Skeletal muscle cell (primary cell): ENCODE data around the gene HOXA6.

ENCODE experiments used
- DNase-seq: peaks from one replicate; pipeline ENCODE4 v3.0.0-alpha.2; 2010; ENCODE audit warnings: low read depth
- H3K4me3 ChIP-seq: 2 replicates; pipeline ENCODE4 v1.5.1; 2011; ENCODE audit warnings: low read depth, mild to moderate bottlenecking, control low read depth, low read length, moderate library complexity

Gene HOXA6

DNA sequence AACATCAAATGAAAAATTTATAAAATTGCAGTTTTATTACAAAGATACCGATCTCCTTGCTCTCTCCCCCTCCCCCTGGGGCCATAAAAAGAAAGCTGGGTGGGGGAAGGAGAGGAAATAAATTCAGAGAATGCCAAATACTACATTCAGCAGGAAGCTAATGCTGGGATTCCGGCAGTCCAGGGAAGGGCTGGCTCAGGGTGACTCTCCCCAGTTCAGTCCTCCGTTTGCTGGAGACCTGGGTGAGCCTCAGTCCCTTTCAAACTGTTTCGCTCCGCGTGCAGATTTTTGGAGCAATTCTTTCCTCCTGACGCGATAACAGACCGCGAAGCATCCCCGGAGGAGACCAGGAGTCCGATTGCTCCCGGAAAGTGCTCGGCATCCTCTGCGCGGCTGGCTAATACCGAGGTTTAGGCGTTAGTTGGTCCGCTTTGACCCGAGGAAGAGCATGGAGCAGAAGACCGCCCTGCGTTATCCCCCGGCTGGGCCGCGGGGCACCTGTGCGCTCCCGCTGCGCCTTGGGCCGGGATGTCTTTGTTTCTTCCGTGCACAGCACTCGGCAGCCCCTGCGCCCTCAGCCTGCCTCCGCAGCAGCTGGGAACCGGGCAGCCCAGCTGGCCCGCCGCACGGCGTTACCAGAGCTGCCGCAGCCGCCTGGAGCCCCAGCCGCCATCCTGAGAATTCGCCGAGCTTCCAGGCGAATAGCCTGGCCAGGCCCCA lies 41.2 kb downstream of the HOXA6 start:
- H3K4me3 ChIP-seq, result no peak overlapping the region
- DNase-seq, result no peak

DNA sequence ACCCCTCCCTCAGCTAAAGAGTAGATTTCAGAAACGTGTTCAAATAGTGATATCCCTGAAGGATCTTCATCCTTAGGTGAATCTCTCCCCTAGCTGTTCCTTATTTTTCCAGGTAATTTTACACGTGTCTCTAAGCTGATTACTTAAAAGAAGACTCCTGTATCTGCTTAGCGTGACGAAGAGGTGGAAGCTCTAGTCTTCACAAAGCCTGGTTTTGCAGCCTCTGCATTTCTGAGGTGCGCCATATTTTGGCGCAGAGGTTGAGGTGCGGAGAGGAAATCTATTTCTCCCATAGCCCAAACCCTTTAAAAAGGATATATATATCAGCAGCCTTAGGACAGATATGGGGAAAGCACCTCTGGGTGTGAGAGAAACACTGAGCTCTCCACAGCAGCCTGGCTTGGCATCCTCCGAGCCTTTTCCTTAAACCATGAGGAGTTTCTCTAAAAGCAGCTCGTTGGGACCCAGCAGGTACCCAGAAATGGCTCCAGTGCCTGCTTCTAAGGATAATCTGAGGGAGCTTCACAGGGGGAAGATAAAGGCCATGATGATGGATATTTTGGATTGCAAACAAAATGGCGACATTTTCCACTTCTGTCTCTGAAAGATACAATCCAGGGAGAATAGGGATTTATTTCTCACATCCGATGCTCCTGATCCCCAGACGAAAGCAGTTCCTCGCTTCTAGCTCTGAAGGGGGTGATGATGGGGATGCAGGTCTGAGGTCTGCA lies 42.1 kb downstream of the HOXA6 start:
- DNase-seq, result no peak
- no peak overlapping the region for H3K4me3 ChIP-seq

DNA sequence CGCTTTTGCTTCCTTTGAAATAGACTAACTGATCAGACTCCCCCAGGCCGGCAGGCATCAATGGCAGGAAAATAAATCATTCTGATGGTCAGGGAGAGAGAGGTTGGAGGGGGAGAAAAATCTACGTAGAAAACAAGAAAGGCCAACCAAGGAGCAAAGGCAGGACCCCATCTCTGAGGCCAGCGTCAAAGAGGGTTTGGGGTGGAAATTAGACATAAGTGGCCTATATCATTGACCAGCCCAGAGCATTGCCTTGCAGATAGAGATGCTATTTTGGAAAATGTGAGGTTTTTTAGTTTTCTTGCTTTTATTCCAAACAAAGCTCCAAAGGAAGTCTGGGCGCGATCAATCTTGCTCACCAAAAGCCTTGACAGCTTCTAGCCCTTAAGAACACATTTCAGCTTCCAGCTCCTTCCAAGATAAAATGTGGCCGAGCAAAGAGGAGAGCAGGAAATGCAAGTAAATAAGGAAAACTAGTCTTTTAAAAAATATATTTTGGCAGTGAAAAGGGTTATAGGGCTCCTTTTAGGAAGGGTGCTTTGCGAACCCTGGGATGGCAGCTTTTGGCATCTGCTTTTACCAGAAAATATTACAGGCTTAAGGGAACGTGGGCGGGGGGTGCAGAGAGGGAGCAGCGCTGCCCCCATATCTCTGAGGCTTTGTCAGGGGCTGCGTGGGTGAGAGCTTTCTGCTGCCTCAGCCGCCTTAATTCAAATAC lies 43.1 kb downstream of the HOXA6 start:
- H3K4me3 ChIP-seq, result no peak overlapping the region
- no peak for DNase-seq

DNA sequence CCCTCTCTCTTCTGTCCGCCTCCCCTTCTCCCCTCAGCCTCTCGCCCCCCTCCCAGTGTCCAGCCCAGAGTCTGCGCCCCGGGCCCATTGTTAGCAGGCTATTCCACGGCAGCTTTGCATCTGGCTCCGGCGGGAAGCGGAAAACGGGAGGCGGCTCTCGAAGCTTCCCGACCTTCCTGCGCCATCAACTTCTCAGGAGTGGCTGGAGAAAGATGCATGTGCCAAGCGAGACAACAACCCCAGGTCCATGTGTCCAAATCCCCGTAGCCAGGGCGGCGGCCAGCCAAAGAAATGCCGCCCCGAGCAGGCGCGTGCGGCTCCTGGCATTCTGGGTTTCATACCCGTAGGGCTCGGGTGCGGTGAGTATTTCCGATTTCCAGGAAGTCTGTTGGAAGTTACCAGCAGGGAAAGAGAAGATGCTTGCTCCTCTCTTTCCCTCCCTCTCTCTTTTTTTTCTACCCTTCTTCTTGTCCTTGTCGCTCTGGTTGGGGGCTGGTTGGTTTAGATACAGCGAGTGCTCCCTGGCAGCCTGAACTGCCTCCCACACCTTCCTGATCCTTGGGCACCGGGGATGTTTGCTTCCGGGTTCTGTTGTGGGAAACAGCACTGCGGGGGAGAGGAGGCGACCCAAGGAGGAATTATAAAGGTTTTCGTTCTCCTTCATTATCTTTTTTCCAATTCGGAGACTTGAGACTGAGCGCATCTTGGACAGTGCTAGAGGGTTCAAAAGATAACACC lies 43.9 kb downstream of the HOXA6 start:
- no peak for DNase-seq
- no peak overlapping the region for H3K4me3 ChIP-seq

DNA sequence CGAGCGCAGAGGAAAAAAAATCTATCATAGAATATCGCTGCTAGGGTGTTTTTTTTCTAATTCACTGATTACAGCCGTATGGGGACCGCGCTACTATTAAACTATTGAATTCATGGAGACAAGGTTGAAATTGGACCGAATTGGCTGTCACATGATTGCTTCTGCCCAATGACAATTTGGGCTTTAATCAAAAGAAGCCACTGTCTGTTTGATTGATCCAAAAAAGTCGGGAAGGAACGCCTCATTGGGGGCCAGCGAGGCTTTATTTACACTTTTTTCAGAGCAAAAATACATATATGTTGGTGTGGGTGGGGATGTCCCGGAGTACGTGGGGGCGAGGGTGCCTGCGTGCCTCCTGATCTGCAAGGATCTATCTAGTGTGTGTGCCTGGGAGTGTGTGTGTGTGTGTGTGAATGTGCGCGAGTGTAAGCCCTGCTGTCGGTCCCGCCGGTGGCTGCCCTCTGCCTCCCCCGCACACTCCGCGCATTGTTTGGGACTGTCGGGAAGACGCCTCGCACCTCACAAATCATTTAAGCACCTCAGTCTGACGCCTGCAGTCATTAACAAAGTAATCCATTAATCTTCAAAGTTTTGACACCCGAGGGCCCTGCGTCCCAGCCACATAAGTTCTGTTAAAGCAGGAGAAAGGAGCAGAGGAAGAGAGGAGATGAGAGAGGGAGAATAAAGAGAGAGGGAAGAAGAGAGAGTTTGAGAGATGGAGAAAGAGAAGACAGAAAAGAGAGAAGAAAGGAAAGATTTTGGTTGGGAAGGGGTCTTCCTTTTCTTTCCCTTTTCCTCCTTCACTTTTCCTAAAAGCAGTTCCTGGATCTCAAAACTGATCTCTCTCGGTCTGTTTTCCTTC lies 44.8 kb downstream of the HOXA6 start, which contains the start of gene HOXA2:
HOXA2 (minus strand) TSS at position 103 of the 862 bp plus-strand sequence. CDS start 183 bp downstream, outside the sequence.
- DNase-seq, result no peak
- no peak within 1 kb of the TSS for H3K4me3 ChIP-seq

DNA sequence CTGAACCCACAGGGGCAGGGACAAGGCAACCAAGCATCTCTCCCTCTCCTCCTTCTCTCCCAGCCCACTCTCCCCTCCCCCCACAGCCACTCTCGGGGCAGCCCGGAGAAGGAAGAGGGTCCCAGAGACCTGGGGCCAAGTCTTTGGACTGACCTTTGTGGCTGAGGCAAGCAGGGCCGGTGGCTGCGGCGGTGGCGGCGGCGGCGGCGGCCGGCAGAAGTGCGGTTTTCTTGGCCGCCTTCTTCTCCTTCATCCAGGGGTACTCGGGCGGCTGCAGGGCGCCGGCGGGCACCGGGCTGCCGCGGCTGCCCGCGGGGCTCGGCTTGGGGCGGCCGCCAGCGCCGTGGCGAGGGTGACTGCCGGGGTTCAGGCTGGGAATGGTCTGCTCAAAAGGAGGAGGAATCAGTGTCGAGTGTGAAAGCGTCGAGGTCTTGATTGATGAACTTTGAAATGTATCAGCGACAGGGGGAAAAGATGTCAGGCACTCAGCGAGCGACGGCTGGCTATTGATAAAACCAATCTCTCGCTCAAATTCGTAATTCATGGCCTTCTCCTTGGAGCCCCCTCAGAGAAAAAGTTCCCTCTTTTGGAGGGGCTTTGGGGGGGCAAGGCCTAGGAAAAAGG lies 45.5 kb downstream of the HOXA6 start:
- DNase-seq, result no peak
- H3K4me3 ChIP-seq, result no peak overlapping the region

DNA sequence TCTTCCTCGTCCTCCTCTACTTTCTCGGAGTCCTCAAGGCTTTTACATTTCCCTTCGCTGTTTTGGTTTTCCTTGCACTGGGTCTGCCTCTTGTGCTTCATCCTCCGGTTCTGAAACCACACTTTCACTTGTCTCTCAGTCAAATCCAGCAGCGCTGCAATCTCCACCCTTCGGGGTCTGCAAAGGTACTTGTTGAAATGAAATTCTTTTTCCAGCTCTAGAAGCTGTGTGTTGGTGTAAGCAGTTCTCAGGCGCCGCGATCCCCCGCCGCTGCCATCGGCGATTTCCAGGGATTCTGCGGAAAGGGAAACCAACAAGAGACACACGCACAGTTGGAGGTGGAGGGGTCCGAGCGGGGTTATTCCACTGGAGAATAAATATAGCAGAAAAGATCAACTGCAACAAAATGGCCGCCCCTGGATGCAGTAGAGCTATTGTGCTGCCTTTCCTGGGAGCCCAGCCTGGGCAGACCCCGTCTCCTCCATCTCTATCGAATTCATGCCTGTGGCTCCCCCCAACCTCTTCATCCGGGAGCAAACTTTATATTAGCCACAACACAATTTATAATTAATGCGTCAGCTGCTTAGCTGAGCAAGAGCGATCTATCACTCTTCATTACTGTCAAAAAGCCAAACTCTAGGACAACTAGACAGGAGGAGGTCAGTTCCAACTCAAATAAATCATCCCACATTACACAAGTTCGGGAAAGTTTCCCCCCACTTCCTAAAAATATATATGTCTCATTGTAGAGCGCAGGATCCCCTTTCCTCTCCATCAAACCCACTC lies 46.2 kb downstream of the HOXA6 start:
- H3K4me3 ChIP-seq, result no peak overlapping the region
- no peak for DNase-seq

DNA sequence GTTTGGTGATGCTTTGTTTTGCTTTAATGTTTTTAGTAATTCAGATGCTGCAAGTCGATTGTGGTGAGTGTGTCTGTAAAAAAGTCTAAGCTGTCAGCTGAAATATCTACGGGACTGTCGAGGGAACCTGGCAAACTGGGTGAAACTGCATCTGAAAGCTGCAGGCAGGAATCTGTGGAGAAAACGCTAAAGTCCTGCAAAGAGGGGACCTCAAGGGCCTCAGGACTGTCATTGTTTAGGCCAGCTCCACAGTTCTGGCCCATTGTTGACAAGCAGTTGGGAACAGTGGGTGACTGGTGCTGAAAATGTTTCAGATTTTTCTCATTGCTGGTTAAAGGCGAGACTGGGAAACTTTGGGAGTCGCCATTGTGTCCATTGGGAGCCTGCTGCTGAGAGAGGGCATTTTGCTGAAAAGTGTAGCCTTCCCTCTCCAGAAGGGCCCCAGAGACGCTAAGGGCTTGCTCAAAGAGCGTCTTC lies 46.8 kb downstream of the HOXA6 start:
- DNase-seq, result no peak

DNA sequence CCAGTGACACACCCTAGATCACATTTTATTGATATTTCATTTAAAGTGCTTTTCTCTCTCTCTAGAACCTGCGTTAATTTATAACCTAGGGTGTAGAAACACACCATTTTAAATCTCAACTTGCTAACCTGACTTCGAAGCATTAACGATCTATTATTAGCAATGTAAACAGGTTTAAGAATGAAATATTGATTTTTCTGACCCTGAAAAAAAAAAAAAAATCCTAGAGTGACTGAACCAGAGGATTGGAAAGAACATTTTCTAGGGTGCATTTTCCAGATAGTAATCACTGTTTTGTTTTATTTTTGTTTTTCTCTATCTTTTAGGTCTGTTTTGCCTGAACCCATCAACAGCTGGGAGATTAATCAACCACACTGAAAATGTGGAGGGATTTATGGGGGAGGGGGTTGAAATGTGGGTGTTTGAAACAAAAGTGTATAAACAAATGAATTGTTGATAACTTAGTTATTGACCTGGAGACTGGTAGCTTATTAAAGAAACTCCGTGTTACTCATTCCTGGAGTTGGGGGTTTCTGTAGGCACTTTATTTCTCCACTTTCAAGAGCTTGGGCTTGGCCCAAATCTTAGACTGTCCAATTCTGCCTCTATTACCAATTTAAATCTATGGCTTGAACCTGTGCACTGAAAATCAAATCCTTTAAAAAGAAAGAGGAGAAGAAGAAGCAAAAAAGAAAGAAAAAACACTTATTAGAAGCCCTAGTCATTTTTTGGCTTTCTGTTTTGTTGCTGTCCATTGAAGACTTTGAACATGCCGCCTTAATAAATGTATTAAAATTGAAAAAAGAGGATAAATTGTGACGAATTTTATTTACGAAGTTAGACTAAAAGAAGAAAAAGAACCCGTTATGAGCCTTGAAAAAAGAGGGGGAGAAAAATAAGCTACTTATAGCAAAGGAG lies 47.9 kb downstream of the HOXA6 start:
- no peak overlapping the region for H3K4me3 ChIP-seq
- no peak for DNase-seq

More for the DNA sequence above, 46.8 kb downstream of the HOXA6 start:
- H3K4me3 ChIP-seq, result no peak overlapping the region

DNA sequence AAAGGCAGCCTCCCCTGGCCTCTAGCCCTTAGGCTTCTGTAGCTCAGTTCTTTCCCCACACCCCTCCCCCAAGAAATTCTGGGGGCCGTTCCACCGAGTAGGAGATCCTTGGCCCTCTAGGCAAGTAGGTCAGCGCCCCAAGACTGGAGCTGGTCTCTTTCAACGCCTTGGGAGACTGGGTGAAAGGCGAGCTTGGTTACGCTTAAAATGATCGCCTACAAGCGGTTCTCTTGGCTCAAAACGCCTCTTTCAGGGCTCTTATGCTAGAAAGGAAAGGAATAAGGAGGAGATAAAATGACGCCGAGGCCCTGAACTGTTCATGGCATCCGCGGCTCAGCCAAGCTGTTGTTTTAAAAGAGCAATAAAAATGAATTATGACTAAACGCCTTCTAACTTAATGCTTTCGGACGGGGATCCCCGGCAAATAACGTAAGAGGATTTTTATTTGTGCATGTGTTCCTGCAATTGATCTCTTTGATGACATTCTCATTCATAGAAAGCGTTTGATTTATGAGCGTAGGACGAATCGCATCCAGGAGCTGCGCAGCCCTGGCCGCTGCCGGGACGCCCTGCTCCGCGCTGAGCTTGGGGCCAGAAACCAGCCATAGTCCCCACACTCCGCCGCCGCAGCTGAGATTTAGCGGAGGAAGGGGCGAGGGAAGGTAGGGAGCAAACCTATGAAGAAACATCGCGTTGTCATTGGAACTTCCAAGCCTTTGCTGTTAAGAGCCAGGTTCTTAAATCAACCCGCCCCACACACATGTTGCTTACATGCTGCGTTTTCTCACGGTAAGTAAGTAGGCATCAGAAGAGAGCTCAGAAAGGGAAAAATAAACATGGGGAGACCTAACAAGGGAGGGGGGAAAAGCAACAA lies 48.8 kb downstream of the HOXA6 start:
- no peak for DNase-seq
- H3K4me3 ChIP-seq, result peak overlapping the region; percentile 89

DNA sequence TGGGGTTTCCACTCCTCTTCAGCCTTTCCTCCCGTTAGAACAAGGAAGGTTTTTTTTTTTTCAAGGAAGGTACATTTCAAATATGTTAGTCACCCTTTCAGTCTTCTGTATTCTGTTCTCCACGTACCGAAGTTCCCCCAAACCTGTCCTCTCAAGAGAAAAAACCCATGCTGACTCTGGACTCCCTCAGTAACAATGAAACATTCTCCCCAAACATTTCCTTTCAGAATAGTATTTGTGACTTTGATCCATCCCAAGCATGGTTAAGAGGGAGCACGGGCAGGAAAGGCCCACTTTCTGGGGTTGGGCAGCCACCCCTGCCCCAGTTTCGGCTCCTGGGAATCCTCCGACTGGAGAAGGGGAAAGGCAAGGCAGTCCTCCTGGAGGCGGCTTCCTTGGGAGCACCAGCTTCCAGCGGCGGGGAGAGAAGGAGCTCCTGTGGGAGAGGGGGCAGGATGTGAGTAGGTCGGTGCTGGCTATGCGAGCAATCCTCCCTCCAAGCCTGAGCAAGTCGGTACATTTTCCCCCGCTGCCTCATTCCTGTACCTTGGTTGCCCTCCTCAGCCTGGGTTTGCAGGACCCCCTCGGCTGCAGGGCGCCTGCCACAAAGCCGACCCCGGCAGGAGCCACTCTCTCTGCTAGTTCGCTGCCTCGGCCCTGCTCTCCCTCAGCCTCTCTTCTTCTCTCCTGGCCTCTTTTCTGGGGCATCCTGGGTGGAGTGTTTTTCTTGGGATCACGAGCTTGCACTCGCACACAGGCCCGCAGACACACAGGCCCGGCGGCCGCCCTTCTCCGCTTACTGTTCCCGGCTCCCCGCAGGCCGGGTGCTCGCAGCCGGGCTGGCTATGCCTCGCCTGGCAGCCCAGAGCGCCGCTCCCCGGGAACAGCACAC lies 49.6 kb downstream of the HOXA6 start:
- peak overlapping the region; percentile 89 for H3K4me3 ChIP-seq
- no peak for DNase-seq

DNA sequence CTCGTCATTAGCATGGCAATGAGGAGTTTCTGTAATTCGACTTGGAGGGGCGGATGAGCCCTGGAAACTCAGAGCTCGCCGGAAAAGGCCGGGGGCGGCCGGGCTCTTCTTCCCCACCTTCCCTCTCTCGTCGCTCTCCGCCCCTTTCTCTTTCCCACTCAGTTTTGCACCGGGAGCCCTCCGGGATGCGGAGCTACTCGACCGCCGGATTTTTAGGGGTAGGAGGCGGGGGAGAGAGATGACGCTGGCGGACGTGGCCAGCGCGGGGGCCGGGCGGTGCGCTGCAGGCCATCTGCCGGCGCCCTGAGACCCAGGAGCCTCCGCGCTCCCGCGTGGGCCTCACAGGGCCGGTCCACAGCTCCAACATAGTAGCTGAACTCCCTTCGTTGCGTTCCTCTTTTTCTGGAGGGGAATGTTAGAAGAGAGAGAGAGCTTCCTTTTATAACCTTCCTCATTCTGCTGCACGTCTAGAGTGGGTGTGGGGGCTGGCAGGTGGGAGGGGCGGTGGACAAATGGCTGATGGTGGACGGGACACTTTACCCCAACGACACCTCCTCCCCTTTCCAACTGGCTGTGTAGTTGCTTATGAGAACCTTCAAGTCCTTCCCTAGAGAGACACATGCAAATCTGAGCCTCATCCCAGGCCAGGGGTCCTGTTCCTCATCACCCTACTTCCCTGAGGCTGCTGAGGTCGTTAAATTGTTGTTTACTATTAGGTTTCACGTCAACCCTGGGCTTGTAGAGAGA lies 50.6 kb downstream of the HOXA6 start:
- peak overlapping the region; percentile 89 for H3K4me3 ChIP-seq
- DNase-seq, result no peak

DNA sequence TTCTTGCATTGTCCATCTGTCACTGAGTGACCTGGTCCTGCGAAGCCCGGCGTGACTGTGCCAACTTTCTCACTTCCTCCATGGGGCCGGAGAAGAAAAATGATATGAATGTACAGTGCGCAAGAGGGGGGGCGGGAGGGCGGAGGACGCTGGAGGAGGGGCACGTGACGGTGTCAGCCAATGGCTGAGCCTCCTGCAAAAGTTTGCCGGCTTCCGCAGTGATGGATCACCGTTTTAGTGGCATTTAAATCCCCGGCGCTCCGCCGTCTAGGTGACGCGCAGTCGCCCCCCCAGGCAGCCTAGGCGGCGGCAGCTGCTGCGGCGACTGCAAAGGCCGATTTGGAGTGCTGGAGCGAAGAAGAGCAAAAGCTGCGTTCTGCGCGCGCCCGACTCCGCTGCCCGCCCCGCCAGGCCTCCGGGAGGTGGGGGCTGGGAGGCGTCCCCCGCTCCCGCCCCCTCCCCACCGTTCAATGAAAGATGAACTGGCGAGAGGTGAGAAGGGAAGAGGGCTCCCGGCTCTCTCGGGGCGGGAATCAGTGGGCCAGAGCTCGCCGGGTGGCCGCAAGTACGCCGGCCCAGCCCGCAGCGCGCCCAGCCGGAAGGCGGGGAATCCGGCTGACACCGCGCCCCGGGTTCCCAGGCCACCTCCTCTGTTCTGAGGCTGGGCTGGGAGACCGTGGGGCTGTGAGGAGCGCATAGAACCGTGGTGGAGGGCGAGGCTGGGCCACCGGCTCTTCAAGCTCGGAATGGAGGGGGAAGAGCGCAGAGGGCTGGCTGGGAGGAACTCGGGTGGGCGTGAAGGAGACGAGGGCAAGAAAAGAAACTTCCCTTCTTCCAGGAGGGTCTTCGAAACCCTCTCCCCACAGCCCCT lies 51.4 kb downstream of the HOXA6 start, which contains the start of gene HOXA1:
HOXA1 (minus strand) TSS at position 104 of the 871 bp plus-strand sequence; CDS start at position 16, 88 bp downstream.
- DNase-seq, result peak; percentile 75
- H3K4me3 ChIP-seq, result peak within 1 kb of the TSS; percentile 89
